GM19035 (cell line): ENCODE results near the gene DOCK9.

Experiments
- ATAC-seq: cut with Tn5 transposase; IDR thresholded peaks from one replicate; pipeline ENCODE4 v1.9.1; 2021; ENCODE audit not compliant: unreplicated experiment

The DOCK9 gene

GRCh38 chr13:98998831-98999638 lies 21.2 kb upstream of the DOCK9 start:
- ATAC-seq, result no peak

- no peak for ATAC-seq
Measured at GRCh38 chr13:98997738-98998641, 20.1 kb upstream of the DOCK9 start.

- ATAC-seq, result no peak
Measured at GRCh38 chr13:98997011-98997730, 19.3 kb upstream of the DOCK9 start.

GRCh38 chr13:98996046-98996445 lies 18.2 kb upstream of the DOCK9 start:
- no peak for ATAC-seq

GRCh38 chr13:98994896-98995295 lies 17.0 kb upstream of the DOCK9 start:
- no peak for ATAC-seq

- no peak for ATAC-seq
Measured at GRCh38 chr13:98994080-98994479, 16.2 kb upstream of the DOCK9 start.

GRCh38 chr13:98992355-98992754 lies 14.5 kb upstream of the DOCK9 start:
- no peak for ATAC-seq

- no peak for ATAC-seq
Measured at GRCh38 chr13:98990701-98991100, 12.8 kb upstream of the DOCK9 start.

- ATAC-seq, result no peak
Measured at GRCh38 chr13:98989469-98990235, 11.8 kb upstream of the DOCK9 start.

GRCh38 chr13:98988780-98989179 lies 10.9 kb upstream of the DOCK9 start:
- no peak for ATAC-seq

GRCh38 chr13:98988277-98988676 lies 10.4 kb upstream of the DOCK9 start:
- no peak for ATAC-seq

GRCh38 chr13:98987275-98987674 lies 9.4 kb upstream of the DOCK9 start:
- ATAC-seq, result no peak

GRCh38 chr13:98986226-98986846 lies 8.5 kb upstream of the DOCK9 start:
- no peak for ATAC-seq

- no peak for ATAC-seq
Measured at GRCh38 chr13:98985591-98985990, 7.7 kb upstream of the DOCK9 start.

GRCh38 chr13:98984983-98985382 lies 7.1 kb upstream of the DOCK9 start:
- ATAC-seq, result no peak

- no peak for ATAC-seq
Measured at GRCh38 chr13:98984118-98984517, 6.3 kb upstream of the DOCK9 start.

- ATAC-seq, result no peak
Measured at GRCh38 chr13:98983182-98983581, 5.3 kb upstream of the DOCK9 start.

GRCh38 chr13:98981369-98982080 lies 3.7 kb upstream of the DOCK9 start:
- no peak for ATAC-seq

GRCh38 chr13:98979012-98979660 lies 1.3 kb upstream of the DOCK9 start:
- ATAC-seq, result no peak
